ENCODE results near the gene ASB16. TPM values are rescaled to one million over a fixed set of nuclear protein-coding genes. Genes with fewer than 3 reads are reported as not detected.

ASB16 gene
- total and polyA plus RNA-seq, 9 of the 15 experiments (the other 6 are each of a cell fraction or from before 2014, with no cell fraction given), result 0.03 to 0.07 TPM; not detected in 7

GRCh38 chr17:44212507-44213402 lies 42.3 kb downstream of the ASB16 start:
- peak overlapping the region in 1 of 2 experiments; percentile 64; a peak in 2 of 4 replicates for H3K9ac ChIP-seq (ENCODE audit: insufficient read depth in 1 of 2, low read depth in 2 of 2, low read length in 2 of 2)
- in situ Hi-C loops (cut with MboI) (loop anchor here (5.0 kb wide), 1 partner anchor 115 kb away; no protein-coding TSS in a partner anchor), intact Hi-C loops (cut with micrococcal nuclease) (no loop called here)
- no peak overlapping the region for H3K4me2 ChIP-seq (ENCODE audit: insufficient read depth, low read length)
- DNase-seq (ENCODE audit: extremely low read depth in 1 of 4, low spot score in 3 of 4) (peak in 2 of 4 experiments; percentile 31 to 37), ATAC-seq (peak; percentile 5), FAIRE-seq (no peak)
- peaks cover 26 to 43% of the 10 kb centered on the region in 2 experiments for H3K4me1 ChIP-seq (replicated peaks in 1 of 2; ENCODE audit: control insufficient read depth in 2 of 2, insufficient read depth in 2 of 2, low read length in 2 of 2)
- no peaks in the 10 kb centered on the region for H3K9me3 ChIP-seq (replicated peaks; ENCODE audit: control insufficient read depth, insufficient read depth, low read depth, low read length)
- H3K79me2 ChIP-seq (ENCODE audit: control insufficient read depth, insufficient read depth, low read length), result peaks cover 28% of the 10 kb centered on the region
- H2AFZ ChIP-seq (ENCODE audit: low read depth, low read length), result no peak overlapping the region
- no peaks in the 10 kb centered on the region for H3K27me3 ChIP-seq (ENCODE audit: control insufficient read depth in 2 of 2, insufficient read depth in 2 of 2, low read length in 2 of 2)
- WGBS (ENCODE audit: insufficient coverage, low coverage, missing lambda C conversion rate), result 90% methylated on average over 16 of the region's 31 CpGs
- no peak overlapping the region for H3K4me3 ChIP-seq
- BruUV-seq (replicated peaks), result no TSS peak
- peaks cover 12% of the 10 kb centered on the region for H4K20me1 ChIP-seq (replicated peaks; ENCODE audit: control insufficient read depth, insufficient read depth, low read length)
- peaks cover 92% of the 10 kb centered on the region for H3K36me3 ChIP-seq (ENCODE audit: control insufficient read depth, insufficient read depth, low read length)
- CTCF ChIA-PET (ENCODE audit: low intra/inter-chr PET ratio), result interaction anchor here (0.6 to 3.9 kb wide), 4 partner anchors 114 to 303 kb away, joined by 4 to 42 read pairs (median 26); partner anchors contain the start of gene GRN
- H3K9me1 ChIP-seq (ENCODE audit: control insufficient read depth, insufficient read depth, low read length), result peaks cover 4% of the 10 kb centered on the region
- POLR2A ChIA-PET, result interaction anchor here (0.6 to 3.6 kb wide), 15 partner anchors 8 to 299 kb away, joined by 3 to 16 read pairs (median 4); partner anchors contain the start of genes RUNDC3A, SLC25A39 and UBTF
- H3K27ac ChIP-seq (ENCODE audit: extremely low read depth, low read depth, low read length), result no peak overlapping the region
- no peak for TF ChIP-seq USF2 (CRISPR knock-in tag; IDR thresholded peaks at IDR 0.05)
- peak; percentile 76 for TF ChIP-seq POLR2G (IDR thresholded peaks at IDR 0.05; ENCODE audit: low read depth, low read length)
- TF ChIP-seq NR2C2 (CRISPR knock-in tag; IDR thresholded peaks at IDR 0.05), result no peak
- no peak for TF ChIP-seq NR2C2 (tag; IDR thresholded peaks at IDR 0.05)
- TF ChIP-seq ZNF696 (CRISPR knock-in tag; conservative IDR thresholded peaks at IDR 0.05), result no peak
- no peak for TF ChIP-seq PPARD (CRISPR knock-in tag; IDR thresholded peaks at IDR 0.05)
- TF ChIP-seq ESRRA (IDR thresholded peaks at IDR 0.05; ENCODE audit: borderline replicate concordance, low read depth), result no peak
- peak; percentile 48 for TF ChIP-seq PCBP1 (IDR thresholded peaks at IDR 0.05; ENCODE audit: low read depth, low read length, poor library complexity, severe bottlenecking)
- no peak for TF ChIP-seq NR4A1 (CRISPR knock-in tag; IDR thresholded peaks at IDR 0.05)
- TF ChIP-seq NR4A1 (tag; IDR thresholded peaks at IDR 0.05), result no peak
- TF ChIP-seq RBM17 (IDR thresholded peaks at IDR 0.05; ENCODE audit: borderline replicate concordance, low read depth, low read length), result no peak
- TF ChIP-seq SNRNP70 (optimal IDR thresholded peaks at IDR 0.05; ENCODE audit: low read depth, low read length), result peak; percentile 28
- TF ChIP-seq ZNF280A (IDR thresholded peaks at IDR 0.05; ENCODE audit: low read depth, partially characterized antibody), result no peak
- TF ChIP-seq FOS (IDR thresholded peaks at IDR 0.05; ENCODE audit: extremely low read depth, insufficient read length), result no peak
- TF ChIP-seq ZNF175 (CRISPR knock-in tag; IDR thresholded peaks at IDR 0.05; ENCODE audit: low read depth), result no peak
- TF ChIP-seq ZFP91 (CRISPR knock-in tag; IDR thresholded peaks at IDR 0.05), result no peak
